ENCODE data around the gene CFAP210.
"Not testable (repeated sequence)": the region's sequence is repeated elsewhere in the genome, so short reads cannot be mapped to it uniquely, and the experiment has no call there.

CFAP210 gene

GRCh38 chr2:169711751-169712509 is 17.7 kb upstream of the CFAP210 start:
- no peak for DNase-seq

- no peak for DNase-seq
Measured at GRCh38 chr2:169709981-169710380, 15.8 kb upstream of the CFAP210 start.

GRCh38 chr2:169709331-169709730 is 15.1 kb upstream of the CFAP210 start:
- DNase-seq = no peak

GRCh38 chr2:169707626-169708025 is 13.4 kb upstream of the CFAP210 start:
- DNase-seq = no peak

- no peak for DNase-seq
Measured at GRCh38 chr2:169705927-169706326, 11.7 kb upstream of the CFAP210 start.

- DNase-seq = no peak
Measured at GRCh38 chr2:169704160-169704708, 10.0 kb upstream of the CFAP210 start.

- DNase-seq = no peak
Measured at GRCh38 chr2:169702996-169703395, 8.8 kb upstream of the CFAP210 start.

- not testable (repeated sequence) for DNase-seq
Measured at GRCh38 chr2:169699173-169699572, 5.0 kb upstream of the CFAP210 start.

- DNase-seq = no peak
Measured at GRCh38 chr2:169696381-169696780, 2.2 kb upstream of the CFAP210 start.

GRCh38 chr2:169694894-169695260 is 672 bp upstream of the CFAP210 start:
- DNase-seq = no peak

GRCh38 chr2:169693360-169693759 is 845 bp downstream of the CFAP210 start:
- no peak for DNase-seq

GRCh38 chr2:169692718-169693117 is 1.5 kb downstream of the CFAP210 start:
- no peak for DNase-seq

- no peak for DNase-seq
Measured at GRCh38 chr2:169690958-169691357, 3.2 kb downstream of the CFAP210 start.

- DNase-seq = not testable (repeated sequence)
Measured at GRCh38 chr2:169687943-169688342, 6.3 kb downstream of the CFAP210 start.

- not testable (repeated sequence) for DNase-seq
Measured at GRCh38 chr2:169686825-169687224, 7.4 kb downstream of the CFAP210 start.

GRCh38 chr2:169684712-169685111 is 9.5 kb downstream of the CFAP210 start:
- not testable (repeated sequence) for DNase-seq

GRCh38 chr2:169684135-169684565 is 10.1 kb downstream of the CFAP210 start:
- DNase-seq = no peak

- no peak for DNase-seq
Measured at GRCh38 chr2:169683425-169684134, 10.6 kb downstream of the CFAP210 start.

- DNase-seq = no peak
Measured at GRCh38 chr2:169683054-169683424, 11.2 kb downstream of the CFAP210 start.

GRCh38 chr2:169676850-169677249 is 17.4 kb downstream of the CFAP210 start:
- no peak for DNase-seq

- no peak for DNase-seq
Measured at GRCh38 chr2:169676357-169676756, 17.8 kb downstream of the CFAP210 start.

- no peak for DNase-seq
Measured at GRCh38 chr2:169673921-169674320, 20.3 kb downstream of the CFAP210 start.

GRCh38 chr2:169673106-169673505 is 21.1 kb downstream of the CFAP210 start:
- no peak for DNase-seq

GRCh38 chr2:169672406-169672805 is 21.8 kb downstream of the CFAP210 start:
- DNase-seq = no peak

Data from activated CD4-positive, alpha-beta T cell treated with anti-CD3 and anti-CD28 coated beads for 1 hour (primary cell).